HG02938 (cell line): ENCODE measurements around the gene CSK.
A peak's percentile ranks its signal among the peaks of the same experiment; 100 is the strongest.

Source experiments
- ATAC-seq: cut with Tn5 transposase; IDR thresholded peaks from one replicate; pipeline ENCODE4 v1.9.1; 2021; ENCODE audit warnings: mild to moderate bottlenecking, moderate library complexity; ENCODE audit not compliant: unreplicated experiment

CSK gene

GRCh38 chr15:74840851-74841775, 59.2 kb downstream of the CSK start:
- no peak for ATAC-seq

GRCh38 chr15:74841891-74842373, 60.1 kb downstream of the CSK start:
- ATAC-seq, result no peak

DNA sequence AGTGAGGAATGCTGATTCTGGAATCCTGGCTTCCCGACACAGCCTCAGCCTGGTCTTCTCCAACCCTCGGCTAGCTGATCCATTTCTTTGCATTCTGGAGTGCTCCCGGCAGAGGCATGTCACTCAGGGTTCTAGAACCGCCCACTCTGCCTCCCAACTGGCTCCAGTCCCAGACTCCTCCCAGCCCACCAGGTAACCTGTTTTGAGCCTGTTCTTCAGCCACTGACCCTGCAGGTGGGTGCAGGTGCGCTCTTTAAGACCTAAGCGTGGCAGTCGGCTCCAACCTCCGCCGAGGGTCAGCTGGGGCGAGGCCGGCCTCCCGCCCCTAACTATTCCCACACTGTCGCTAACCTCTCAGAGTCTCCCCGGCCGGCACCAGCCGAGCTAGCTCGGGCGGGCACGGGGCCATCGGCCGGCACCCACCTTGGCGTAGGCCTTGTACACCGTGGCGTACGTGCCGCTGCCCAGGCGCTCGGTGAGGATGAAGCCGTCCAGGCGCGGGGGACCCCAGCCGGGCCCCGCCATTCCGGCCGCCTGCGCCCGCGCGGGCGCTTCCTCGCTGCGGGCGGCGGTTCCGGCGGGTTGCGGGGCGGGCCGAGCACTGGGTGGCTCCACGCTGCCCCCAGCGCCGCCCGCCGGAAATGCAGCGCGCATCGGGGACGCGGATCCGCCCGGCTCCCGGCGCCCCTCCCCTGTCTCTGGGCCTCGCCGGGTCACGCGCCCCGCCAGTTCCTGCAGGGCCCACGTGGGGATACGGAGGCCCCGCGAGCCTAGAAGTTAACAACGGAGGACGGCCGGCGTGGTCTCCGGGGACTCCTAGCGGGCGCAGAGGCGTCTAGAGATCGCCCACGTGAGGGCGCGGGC, 60.9 kb downstream of the CSK start, which contains the start of gene ULK3:
Gene ULK3 (minus strand): TSS at position 576 of the 864 bp plus-strand sequence. CDS start 51 bp downstream, at position 525.
- peak; percentile 66 for ATAC-seq

DNA sequence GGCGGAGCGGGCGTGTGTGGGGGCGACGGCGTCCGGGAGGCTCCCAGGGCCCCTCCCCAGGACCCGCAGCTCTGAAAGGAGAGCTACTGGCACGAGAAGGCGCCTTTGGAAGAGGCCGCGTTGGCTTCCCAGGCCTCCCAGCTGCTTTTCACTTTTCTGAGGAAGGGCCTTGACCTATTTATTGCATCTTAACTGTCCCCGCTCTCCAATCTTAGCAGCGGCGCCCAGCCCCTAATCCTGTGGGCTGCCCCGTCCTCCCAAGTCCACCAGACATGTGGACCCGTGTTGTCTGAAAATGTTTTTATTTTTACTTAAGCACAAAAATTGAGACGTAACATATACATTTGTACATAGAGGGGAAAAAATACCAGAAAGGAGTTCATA, 61.6 kb downstream of the CSK start:
- no peak for ATAC-seq

- no peak for ATAC-seq
Measured at GRCh38 chr15:74843891-74844299, 62.0 kb downstream of the CSK start.

- no peak for ATAC-seq
Measured at GRCh38 chr15:74844319-74845207, 62.7 kb downstream of the CSK start.

GRCh38 chr15:74845208-74845568, 63.3 kb downstream of the CSK start:
- ATAC-seq, result no peak

DNA sequence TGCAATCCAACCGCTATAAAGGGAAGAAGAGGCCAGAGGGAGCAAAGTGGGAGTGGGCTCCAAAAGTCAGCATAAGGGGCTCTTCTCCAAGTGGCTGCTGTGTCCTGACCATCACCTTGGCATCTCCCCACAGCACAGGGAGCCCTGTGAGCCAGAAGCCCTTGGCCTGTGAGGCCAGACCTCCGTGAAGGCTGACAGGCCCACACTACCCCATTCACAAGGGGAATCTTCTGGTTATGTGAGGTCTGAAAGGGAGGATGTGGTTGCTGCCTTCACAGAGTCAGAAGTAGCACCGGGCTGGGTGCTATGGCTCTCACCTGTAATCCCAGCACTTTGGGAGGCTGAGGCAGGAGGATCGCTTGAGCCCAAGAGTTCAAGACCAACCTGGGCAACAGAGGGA, 63.7 kb downstream of the CSK start:
- ATAC-seq, result no peak

- ATAC-seq, result no peak
Measured at GRCh38 chr15:74847432-74847831, 65.6 kb downstream of the CSK start.

- ATAC-seq, result no peak
Measured at GRCh38 chr15:74850393-74850792, 68.5 kb downstream of the CSK start.

- ATAC-seq, result no peak
Measured at GRCh38 chr15:74851960-74852359, 70.1 kb downstream of the CSK start.
